Tongue (tissue), 2 donors: ENCODE measurements around the gene P2RX7. TPM values are rescaled to one million over a fixed set of nuclear protein-coding genes. Genes with fewer than 3 reads are reported as not detected.
"Not testable (repeated sequence)": the region's sequence is repeated elsewhere in the genome, so short reads cannot be mapped to it uniquely, and the experiment has no call there.

Experiments used
- DNase-seq: peaks from one replicate; pipeline ENCODE4 v3.0.0-alpha.2; 2015
- total RNA-seq: library from RNA; depleted of rRNA; stranded (reverse); fragments of >200 nt; gene quantifications from one replicate; pipeline ENCODE4 v1.2.3, GENCODE V29; 2014

The P2RX7 gene
- total RNA-seq, 1 donor from 2014 or later, result 2.3 TPM

DNA sequence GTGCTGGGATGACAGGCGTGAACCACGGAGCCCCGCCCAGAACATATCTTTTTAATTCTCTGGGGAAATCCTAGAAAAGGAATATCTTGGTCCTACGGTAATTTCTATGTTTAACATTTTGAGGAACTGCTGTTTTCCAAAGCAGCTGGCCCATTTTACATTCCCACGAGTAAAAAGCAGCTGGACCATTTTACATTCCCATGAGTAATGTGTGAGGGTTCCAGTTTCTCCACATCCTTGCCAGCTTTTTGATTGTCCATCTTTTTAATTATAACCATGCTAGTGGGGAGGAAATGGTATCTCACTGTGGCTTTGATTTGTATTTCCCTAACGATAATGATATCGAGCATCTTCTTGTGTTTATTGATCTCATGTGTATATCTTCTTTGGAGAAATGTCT lies 72.8 kb downstream of the P2RX7 start:
- DNase-seq, result no peak

DNA sequence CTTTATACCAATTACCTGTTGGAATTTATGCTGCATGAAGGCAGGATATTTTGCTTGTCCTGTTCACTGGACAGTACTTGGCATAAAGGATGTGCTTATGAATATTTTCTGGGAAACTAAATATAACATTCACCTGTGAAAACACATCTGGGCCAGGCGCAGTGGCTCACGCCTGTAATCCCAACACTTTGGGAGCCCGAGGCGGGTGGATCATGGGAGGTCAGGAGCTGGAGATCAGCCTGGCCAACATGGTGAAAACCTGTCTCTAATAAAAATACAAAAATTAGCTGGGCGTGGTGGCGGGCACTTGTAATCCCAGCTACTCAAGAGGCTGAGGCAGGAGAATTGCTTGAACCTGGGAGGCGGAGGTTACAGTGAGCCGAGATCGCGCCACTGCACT lies 75.9 kb downstream of the P2RX7 start:
- not testable (repeated sequence) for DNase-seq

DNA sequence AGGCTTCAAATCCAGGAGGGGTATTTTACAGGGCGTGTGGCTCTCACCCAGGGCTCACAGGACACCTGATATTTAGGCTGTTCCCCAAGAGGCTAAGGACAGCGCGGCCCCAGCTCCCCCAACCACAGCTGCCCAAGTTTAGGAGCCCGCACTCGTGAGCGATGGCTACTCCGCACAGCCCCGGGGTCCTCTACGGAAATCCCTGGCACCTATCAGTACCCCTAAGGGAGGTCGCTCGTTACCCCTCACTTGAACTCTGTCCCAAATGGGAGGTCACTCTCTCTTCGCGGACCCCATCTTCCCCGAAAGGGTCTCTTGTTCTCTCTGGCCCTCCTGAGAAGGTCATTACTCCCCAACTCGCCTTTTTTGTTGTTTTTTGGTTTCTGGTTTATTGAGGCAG lies 76.5 kb downstream of the P2RX7 start:
- no peak for DNase-seq

DNA sequence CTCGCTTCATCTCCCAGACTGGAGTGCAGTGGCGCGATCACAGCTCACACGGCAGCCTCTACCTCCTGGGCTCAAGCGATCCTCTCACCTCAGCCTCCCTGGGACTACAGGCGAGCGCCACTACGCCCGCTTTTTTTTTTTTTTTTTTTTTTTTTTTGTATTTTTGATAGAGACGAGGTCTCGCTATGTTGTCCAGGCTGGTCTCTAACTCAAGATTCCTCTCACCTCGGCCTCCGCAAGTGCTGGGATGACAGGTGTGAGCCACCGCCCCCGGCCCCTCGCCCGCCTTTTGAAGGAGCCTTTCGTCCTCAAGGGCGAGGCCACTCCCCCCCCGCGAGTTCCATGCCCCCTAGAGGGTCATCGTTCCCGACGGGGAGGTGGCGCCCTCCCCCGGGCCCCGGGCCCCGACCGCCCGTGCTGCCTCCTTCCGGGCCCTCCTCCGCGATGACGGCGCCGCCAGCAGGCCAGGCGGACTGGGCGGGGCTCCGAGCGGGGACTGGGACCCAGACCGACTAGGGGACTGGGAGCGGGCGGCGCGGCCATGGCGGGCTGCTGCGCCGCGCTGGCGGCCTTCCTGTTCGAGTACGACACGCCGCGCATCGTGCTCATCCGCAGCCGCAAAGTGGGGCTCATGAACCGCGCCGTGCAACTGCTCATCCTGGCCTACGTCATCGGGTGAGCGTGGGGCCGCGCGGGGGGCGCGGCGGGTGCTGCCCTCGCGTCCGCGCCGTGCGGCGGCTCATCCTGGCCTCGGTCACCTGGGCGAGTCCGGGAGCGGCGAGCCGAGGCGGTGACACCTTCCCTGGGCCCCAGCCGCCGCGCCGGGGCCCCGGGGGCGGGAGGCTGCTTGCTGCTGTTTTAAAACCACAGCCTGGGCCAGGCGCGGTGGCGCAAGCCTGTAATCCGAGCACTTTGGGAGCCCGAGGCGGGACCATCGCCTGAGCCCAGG lies 77.2 kb downstream of the P2RX7 start, which contains the start of gene P2RX4:
P2RX4 (plus strand) TSS at position 506 of the 949 bp plus-strand sequence; CDS start at position 542, 36 bp downstream.
- DNase-seq, result peak; percentile 91

DNA sequence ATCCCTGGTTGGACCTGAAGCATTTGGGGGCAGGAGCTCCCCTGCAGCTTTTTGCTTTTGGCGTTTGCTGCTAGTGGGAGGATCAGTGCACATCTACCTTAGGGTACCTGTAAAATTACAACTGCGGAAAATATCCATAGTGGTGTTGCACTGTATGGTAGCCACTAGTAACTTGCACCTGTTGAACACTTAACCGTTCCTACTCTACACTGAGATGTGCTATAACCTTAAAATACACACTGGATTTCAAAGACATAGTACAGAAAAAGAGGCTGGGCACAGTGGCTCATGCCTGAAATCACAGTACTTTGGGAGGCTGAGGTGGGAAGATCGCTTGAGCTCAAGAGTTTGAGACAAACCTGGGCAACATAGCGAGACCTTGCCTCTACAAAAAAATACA lies 80.2 kb downstream of the P2RX7 start:
- DNase-seq, result no peak

DNA sequence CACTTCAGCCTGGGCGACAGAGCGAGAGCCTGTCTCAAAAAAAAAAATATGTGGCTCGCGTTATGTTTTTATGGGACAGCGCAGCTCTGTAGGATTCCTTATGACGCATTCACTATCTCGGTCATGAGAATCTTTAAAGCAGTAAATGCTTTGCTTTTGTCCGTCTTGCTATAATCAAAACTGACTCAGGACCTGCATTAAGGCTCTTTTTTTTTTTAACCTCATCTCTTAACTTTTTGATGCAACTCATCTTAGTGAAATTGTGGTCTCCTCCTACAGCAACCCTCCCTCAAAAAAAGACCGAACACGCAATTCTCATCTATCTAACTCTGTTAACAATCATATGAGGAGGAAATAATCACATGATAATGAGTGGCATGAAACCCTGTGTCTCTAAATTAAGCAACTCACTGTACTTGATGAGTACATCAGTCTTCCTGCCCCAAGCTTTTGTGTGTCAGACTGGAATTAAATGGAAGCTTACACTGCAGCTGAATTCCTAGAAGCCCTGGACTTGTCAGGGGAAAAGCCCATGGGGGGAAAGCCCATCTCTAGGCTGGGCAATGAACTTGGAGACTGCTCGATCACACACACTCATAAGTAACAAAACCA lies 81.6 kb downstream of the P2RX7 start:
- DNase-seq, result no peak

DNA sequence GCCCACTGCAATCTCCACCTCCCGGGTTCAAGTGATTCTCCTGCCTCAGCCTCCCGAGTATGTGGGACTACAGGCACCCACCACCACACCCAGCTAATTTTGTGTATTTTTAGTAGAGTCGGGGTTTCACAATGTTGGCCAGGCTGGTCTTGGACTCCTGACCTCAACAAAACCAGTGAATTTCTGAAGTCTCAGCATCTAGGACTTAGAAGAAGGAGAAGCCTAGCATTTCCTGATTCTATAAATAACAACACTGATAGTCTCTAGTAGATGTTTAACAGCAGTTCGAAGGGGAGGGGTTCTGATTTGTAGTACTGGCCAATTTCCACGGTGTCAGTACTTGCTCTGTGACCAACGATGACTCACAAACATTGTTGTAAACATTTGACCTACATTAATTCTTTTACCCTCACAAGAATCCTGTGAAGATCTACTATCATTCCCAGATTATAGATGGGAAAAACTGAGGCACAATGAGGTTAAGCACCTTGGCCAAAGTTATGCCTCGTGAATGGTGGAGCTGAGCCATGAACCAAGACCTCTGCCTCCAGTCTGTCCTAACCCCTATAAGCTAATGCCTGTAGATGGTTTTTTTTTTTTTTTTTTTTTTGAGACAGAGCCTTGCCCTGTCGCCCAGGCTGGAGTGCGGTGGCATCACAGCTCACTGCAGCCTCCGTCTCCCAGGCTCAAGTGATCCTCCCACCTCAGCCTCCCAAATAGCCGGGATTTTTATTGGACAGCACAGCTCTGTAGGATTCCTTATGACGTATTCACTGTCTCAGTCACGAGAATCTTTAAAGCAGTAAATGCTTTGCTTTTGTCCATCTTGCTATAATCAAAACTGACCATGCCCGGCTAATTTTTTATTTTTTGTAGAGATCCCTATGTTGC lies 82.4 kb downstream of the P2RX7 start:
- no peak for DNase-seq

DNA sequence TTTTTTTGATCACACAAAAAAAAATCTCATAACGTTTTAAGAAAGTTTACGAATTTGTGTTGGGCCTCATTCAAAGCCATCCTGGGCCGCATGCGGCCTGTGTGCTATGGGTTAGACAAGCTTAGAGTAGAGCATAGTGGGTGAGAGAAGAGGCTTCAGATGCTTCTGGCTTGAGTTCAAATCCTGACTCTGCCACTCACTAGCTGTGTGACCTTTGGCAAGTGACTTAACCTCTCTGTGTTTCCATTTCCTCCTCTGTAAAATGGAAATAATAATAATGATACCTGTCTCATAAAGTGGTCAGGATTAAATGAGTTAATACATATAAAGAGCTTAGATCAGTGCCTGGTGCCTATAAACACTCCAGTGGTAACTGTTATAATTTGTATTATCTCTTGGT lies 83.4 kb downstream of the P2RX7 start:
- DNase-seq, result no peak

DNA sequence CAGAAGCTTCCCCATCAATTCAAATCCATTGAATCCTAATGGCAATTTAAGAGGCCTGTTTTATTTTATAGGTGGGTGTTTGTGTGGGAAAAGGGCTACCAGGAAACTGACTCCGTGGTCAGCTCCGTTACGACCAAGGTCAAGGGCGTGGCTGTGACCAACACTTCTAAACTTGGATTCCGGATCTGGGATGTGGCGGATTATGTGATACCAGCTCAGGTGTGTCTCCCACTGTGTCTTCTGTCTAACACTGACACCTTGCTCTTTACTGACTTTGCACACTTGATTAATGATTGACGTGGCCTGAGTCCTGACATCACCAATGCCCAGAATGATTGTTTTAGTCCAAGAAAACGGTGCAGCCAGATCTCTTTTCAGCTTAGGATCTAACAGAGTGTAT lies 84.4 kb downstream of the P2RX7 start:
- no peak for DNase-seq

DNA sequence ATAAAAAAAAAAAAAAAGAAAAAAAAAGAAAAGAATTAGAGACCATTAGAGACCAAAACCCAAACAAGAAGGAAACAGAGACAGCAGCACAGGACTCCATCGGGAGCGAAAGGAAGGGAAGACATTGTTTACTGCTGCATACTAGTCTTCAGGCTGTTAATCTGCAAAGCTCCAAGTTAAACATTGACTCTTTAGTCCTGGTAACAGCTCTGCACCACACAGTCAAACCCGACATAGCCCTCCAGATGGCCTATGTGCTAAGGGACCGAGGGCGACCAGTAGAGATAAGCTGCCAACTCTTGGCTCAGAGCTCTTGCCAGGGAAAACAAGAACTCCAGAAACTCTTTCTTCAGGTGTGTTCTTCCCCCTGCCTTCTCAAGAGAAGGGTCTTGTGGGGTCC lies 85.1 kb downstream of the P2RX7 start:
- no peak for DNase-seq

DNA sequence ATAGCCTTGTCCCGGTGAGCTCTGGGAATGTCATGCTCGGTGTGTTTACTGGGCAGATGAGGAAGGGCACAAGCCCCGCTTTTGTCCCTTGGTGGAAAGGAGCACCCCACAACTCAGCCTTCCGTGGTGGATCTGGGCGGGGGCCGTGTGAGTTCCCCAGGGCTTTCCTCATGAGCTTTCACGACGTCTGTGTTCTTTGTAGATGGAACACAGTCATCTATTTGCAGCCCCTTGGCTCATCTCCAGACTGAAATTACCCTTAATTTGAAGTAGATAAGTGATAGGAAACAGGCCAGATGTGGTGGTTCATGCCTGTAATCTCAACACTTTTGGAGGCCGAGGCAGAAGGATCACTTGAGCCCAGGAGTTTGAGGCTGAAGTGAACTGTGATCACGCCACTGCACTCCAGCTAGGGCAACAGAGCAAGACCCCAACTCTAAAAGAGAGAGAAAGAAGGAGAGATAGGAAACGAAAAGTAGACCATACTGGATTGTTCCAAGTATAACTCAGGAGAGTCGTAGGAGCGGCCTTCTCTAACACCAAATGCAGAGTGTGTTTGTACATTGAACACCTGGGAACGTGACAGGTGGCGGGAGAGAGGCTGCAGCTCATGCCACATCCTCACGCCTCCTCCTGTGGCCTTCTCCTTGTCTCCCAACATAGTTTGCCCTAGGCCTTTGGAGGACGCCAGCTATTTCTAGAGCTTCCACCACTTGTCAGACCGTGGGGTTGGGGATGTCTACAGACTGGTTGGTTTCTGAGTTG lies 86.1 kb downstream of the P2RX7 start:
- DNase-seq, result no peak

DNA sequence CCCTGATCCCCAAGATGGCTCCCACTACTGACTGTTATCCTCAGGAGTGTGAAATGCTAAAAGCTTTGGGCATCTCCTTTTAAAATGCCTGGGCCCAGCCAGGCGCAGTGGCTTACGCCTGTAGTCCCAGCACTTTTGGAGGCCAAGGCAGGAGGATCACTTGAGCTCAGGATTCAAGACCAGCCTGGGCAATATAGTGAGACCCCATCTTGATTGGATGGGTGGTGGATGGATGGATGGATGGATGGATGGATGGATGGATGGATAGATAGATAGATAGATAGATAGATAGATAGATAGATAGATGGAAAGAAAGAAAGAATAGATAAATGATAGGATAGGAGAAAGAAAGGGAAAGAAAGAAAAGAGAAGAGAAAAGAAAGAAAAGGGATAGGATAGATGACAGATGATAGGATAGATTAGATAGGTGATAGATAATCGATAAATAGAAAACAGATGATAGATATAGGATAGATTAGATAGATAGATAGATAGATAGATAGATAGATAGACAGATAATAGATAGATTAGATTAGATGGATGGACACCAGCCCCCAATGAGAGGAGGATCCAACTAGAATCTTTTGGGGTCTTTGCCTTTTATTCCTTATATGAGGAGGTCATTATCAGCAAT lies 86.8 kb downstream of the P2RX7 start:
- no peak for DNase-seq

DNA sequence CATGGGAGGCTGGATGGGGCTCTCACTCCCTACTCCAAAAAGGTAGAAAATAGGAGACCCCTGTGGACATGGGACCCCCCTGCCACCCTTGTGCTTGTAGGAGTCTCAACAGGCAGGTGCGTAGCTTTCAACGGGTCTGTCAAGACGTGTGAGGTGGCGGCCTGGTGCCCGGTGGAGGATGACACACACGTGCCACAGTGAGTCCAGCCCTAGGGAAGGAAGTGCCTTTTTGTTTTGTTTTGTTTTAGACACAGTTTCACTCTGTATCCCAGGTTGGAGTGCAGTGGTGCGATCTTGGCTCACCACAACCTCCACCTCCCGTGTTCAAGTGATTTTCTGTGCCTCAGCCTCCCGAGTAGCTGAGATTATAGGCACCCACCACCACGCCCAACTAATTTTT lies 90.2 kb downstream of the P2RX7 start:
- DNase-seq, result no peak

DNA sequence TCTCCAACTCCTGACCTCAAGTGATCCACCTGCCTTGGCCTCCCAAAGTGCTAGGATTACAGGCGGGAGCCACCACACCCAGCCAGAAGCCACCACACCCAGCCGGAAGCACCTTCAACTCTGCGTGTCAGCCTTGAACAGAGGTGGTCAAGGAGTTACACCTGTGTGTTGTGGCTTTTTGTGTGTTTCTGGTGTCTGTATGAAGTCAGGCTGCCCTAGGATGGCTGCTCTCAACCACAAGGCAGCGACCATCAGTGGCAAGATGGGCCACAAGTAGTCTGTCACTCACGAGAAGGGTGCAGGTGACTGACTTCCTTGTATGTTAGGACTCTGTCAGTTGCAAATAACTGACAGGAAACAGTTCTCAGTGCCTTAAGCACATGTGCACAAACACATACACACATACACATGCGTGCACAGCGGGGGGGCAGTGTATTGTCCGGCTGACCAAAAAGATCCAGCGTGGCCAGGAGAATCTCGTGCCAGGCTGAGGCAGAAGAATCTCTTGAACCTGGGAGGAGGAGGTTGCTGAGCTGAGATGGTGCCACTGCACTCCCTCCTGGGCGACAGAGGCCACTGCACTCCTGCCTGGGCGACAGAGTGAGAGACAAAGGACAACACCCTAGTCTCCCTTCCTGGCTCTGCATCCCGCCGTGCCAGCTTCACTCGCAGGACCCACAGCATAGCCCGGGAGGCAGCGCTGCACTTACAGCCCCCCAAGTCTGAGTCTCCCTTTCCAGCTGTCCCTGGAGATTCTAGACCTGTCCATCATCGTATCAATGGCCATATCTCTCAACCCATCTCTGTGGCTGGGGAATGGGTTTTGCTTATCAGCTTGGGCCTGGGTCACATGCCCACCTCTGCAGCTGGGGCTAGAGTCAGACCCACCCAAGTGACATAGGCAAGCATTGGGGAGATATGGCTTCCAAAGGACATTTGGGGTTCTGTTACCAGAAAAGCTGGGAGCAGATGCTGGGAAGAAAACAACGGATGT lies 90.9 kb downstream of the P2RX7 start:
- DNase-seq, result no peak

DNA sequence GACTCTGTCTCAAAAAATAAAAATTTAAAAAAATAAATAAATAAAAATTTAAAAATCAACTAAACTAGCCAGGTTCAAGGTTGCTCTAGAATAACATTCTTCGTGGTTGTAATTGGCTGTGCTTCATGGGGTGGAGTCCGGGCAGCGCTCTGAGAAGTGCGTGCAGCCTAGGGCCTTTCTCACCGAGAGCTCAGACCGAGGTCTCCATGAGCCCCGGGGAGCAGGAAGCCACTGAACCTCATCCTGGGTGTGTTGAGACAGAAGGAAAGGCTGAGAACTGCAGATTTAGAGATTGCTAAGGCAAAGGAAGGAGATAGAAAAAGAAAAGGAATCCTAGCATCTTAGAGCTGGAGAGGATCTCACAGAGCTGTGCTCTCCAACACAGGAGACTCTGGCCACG lies 91.9 kb downstream of the P2RX7 start:
- DNase-seq, result no peak

DNA sequence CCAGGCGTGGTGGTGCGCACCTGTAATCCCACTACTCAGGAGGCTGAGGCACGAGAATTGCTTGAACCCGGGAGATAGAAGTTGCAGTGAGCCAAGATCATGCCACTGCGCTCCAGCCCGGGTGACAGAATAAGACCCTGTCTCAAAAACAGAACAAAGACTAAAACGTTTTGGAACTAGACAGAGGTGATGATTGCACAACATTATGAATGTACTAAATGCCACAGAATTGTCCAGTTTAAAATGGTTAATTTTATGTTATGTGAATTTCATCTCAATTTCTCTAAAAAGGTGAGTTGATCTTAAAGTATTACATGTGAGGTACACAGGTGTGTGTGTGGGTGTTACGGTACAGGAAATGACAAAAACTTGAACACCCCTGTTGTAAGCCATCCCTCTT lies 93.7 kb downstream of the P2RX7 start:
- DNase-seq, result no peak

DNA sequence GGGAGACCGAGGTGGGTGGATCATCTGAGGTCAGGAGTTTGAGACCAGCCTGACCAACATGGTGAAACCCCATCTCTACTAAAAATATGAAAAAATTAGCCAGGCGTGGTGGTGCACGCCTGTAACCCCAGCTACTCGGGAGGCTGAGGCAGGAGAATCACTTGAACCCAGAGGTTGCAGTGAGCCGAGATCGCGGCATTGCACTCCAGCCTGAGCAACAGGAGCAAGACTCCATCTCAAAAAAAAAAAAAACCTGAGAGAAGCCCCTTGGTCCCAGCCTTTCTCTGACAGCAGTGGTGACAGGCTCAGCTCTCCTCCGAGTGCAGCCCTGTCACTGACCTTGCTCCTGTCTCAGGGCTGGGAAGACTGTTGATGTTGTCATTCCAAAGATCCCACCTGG lies 94.2 kb downstream of the P2RX7 start:
- DNase-seq, result not testable (repeated sequence)

DNA sequence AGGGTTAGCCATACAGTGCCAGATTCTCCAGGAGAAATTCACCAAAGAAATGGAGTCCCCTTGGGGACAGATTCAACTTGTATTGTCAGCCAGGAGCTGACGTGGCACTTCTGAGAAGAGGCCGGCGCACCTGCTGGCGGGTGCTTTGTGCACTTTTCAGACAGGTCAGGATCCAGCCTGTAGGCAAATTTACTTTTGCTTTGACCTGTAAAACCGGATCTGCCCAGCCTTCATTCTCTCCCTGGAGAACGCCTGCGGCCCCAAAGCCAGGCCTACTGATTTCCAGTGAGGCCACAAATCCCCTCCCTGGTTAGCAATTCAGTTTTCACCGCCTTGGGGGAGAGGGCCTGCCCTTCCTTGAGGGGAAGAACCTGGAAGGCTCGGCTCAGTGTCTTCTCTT lies 94.6 kb downstream of the P2RX7 start:
- no peak for DNase-seq

DNA sequence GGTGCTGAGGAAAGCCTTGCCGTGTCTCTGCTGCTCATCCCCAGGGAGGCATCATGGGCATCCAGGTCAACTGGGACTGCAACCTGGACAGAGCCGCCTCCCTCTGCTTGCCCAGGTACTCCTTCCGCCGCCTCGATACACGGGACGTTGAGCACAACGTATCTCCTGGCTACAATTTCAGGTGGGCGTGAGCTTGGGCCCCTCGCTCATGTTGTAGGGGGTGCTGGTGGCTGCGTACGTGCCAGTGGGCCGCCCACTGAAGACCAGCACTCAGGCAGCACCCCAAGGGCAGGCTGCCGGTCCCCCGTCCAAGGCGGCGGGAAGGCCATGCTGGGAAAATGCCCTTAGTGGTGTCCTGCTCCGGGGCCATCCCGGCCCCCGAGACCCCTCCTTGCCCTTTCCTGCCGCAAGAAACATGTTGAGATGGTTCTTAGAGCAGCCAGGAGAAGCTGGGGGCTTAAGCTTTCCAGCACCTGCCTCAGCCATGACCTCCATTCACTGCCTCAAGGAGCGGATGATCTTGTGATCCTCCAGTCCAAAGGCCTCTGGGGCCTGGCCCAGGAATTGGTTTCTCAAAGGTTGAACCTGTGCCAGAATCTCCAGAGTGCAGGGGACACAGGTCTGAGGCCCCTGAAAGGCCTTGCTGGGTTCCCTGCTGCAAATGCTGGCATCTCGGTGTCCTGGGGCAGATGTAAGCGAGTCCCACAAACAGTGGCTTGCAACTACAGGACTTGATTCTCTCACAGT lies 96.4 kb downstream of the P2RX7 start:
- no peak for DNase-seq
